Dermis blood vessel endothelial cell (primary cell): Measurements from ENCODE around the gene ECT2. TPM values are rescaled to one million over a fixed set of nuclear protein-coding genes. Genes with fewer than 3 reads are reported as not detected.
A peak's percentile ranks its signal among the peaks of the same experiment; 100 is the strongest.
"Not testable (repeated sequence)": the region's sequence is repeated elsewhere in the genome, so short reads cannot be mapped to it uniquely, and the experiment has no call there.

Experiments used
- DNase-seq: peaks from one replicate; pipeline ENCODE4 v3.0.0; 2010
- total RNA-seq: library from RNA; depleted of rRNA; stranded (reverse); fragments of >200 nt; gene quantifications from 2 replicates; pipeline ENCODE4 v1.2.3, GENCODE V29; 2014

The ECT2 gene
- total RNA-seq = 34.0 and 55.3 TPM in 2 replicates

- DNase-seq = peak; percentile 100
Observed at GRCh38 chr3:172750368-172751174, at the start of gene ECT2. ECT2 (plus strand) TSS chr3:172750726; CDS start chr3:172754531, 3,805 bp downstream.

- no peak for DNase-seq
Observed at GRCh38 chr3:172700936-172701455, 49.5 kb upstream of the ECT2 start.

- DNase-seq = no peak
Observed at GRCh38 chr3:172701751-172702150, 48.8 kb upstream of the ECT2 start.

GRCh38 chr3:172702256-172702655 lies 48.3 kb upstream of the ECT2 start:
- no peak for DNase-seq

- not testable (repeated sequence) for DNase-seq
Observed at GRCh38 chr3:172702731-172703130, 47.8 kb upstream of the ECT2 start.

- DNase-seq = no peak
Observed at GRCh38 chr3:172704001-172704400, 46.5 kb upstream of the ECT2 start.

- DNase-seq = no peak
Observed at GRCh38 chr3:172705170-172705569, 45.4 kb upstream of the ECT2 start.

- DNase-seq = no peak
Observed at GRCh38 chr3:172707030-172707429, 43.5 kb upstream of the ECT2 start.

GRCh38 chr3:172707967-172708366 lies 42.6 kb upstream of the ECT2 start:
- DNase-seq = peak; percentile 46

GRCh38 chr3:172708921-172709773 lies 41.4 kb upstream of the ECT2 start:
- no peak for DNase-seq

- DNase-seq = peak; percentile 52
Observed at GRCh38 chr3:172709774-172710663, 40.5 kb upstream of the ECT2 start.

- peak; percentile 98 for DNase-seq
Observed at GRCh38 chr3:172710664-172711453, 39.7 kb upstream of the ECT2 start, which contains the start of gene NCEH1. NCEH1 (minus strand) TSS chr3:172711067; CDS start chr3:172710984, 83 bp downstream.

- no peak for DNase-seq
Observed at GRCh38 chr3:172711454-172711795, 39.1 kb upstream of the ECT2 start.

- no peak for DNase-seq
Observed at GRCh38 chr3:172713316-172713715, 37.2 kb upstream of the ECT2 start.

- DNase-seq = no peak
Observed at GRCh38 chr3:172716476-172716875, 34.0 kb upstream of the ECT2 start.

GRCh38 chr3:172717493-172718088 lies 32.9 kb upstream of the ECT2 start:
- peak; percentile 36 for DNase-seq

GRCh38 chr3:172722536-172723040 lies 27.9 kb upstream of the ECT2 start:
- not testable (repeated sequence) for DNase-seq

GRCh38 chr3:172726380-172726779 lies 24.1 kb upstream of the ECT2 start:
- no peak for DNase-seq

- DNase-seq = no peak
Observed at GRCh38 chr3:172735014-172735413, 15.5 kb upstream of the ECT2 start.

- DNase-seq = no peak
Observed at GRCh38 chr3:172739462-172739861, 11.1 kb upstream of the ECT2 start.

GRCh38 chr3:172746475-172746874 lies 4.1 kb upstream of the ECT2 start:
- DNase-seq = no peak
